Keratinocyte (primary cell): ENCODE measurements around the gene PRKCE. TPM values are rescaled to one million over a fixed set of nuclear protein-coding genes. Genes with fewer than 3 reads are reported as not detected.

Experiments used
- DNase-seq: peaks from one replicate; pipeline ENCODE4 v3.0.0-alpha.2; 2011; ENCODE audit warnings: low read depth, missing footprints, low spot score
- FAIRE-seq: peaks from 2 replicates; lab custom pipeline; 2011; peaks lifted over from hg19 to GRCh38; lab: Jason Lieb, UNC
- H2AFZ ChIP-seq: 2 replicates; pipeline ENCODE4 v1.6.0; 2012; ENCODE audit warnings: low read length, control low read depth, inconsistent platforms; ENCODE audit not compliant: control insufficient read depth
- H3K27ac ChIP-seq: 2 replicates; pipeline ENCODE4 v1.5.1; 2011; ENCODE audit warnings: low read length; ENCODE audit not compliant: control insufficient read depth, insufficient read depth
- H3K27me3 ChIP-seq: 3 replicates; pipeline ENCODE4 v1.6.0; 2011; ENCODE audit warnings: low read length; ENCODE audit not compliant: control insufficient read depth, insufficient read depth; ENCODE audit errors: extremely low read depth
- H3K36me3 ChIP-seq, 2 experiments: 2 replicates in 1 of 2; 3 replicates in 1 of 2; pipeline ENCODE4 v1.5.1; 2011; ENCODE audit warnings: low read length in 2 of 2, mild to moderate bottlenecking in 1 of 2; ENCODE audit not compliant: control insufficient read depth in 2 of 2, insufficient read depth in 2 of 2; ENCODE audit errors: extremely low read depth in 1 of 2
- H3K4me1 ChIP-seq: 3 replicates; pipeline ENCODE4 v1.5.1; 2011; ENCODE audit warnings: low read length; ENCODE audit not compliant: control insufficient read depth, insufficient read depth; ENCODE audit errors: extremely low read depth
- H3K4me2 ChIP-seq: 3 replicates; pipeline ENCODE4 v1.6.0; 2011; ENCODE audit warnings: low read depth, low read length; ENCODE audit not compliant: control insufficient read depth, insufficient read depth; ENCODE audit errors: extremely low read depth
- H3K4me3 ChIP-seq, 3 experiments: fragments of 200-600 bp in 1 of 3; sonication (generic) in 1 of 3; 2 replicates in 2 of 3; 3 replicates in 1 of 3; pipeline ENCODE4 v1.5.1; 2011 to 2016; ENCODE audit warnings: low read length in 3 of 3, mild to moderate bottlenecking in 3 of 3, control low read depth in 2 of 3, inconsistent platforms in 1 of 3, low read depth in 1 of 3, mixed read lengths in 1 of 3, mixed run types in 1 of 3, moderate library complexity in 1 of 3; ENCODE audit not compliant: control insufficient read depth in 2 of 3, insufficient read depth in 2 of 3; ENCODE audit errors: extremely low read depth in 1 of 3
- H3K79me2 ChIP-seq: 2 replicates; pipeline ENCODE4 v1.6.0; 2012; ENCODE audit warnings: low read length; ENCODE audit not compliant: control insufficient read depth, insufficient read depth
- H3K9ac ChIP-seq: 3 replicates; pipeline ENCODE4 v1.6.0; 2011; ENCODE audit warnings: low read length; ENCODE audit not compliant: control insufficient read depth, insufficient read depth; ENCODE audit errors: extremely low read depth
- H3K9me1 ChIP-seq: 3 replicates; pipeline ENCODE4 v1.6.0; 2011; ENCODE audit warnings: low read length; ENCODE audit not compliant: control insufficient read depth, insufficient read depth; ENCODE audit errors: extremely low read depth
- H3K9me3 ChIP-seq: 2 replicates; pipeline ENCODE4 v1.5.1; 2012; ENCODE audit warnings: low read depth, low read length; ENCODE audit not compliant: control insufficient read depth
- H4K20me1 ChIP-seq: 3 replicates; pipeline ENCODE4 v1.6.0; 2011; ENCODE audit warnings: low read length; ENCODE audit not compliant: control insufficient read depth, insufficient read depth; ENCODE audit errors: extremely low read depth
- CTCF ChIP-seq, 3 experiments: IDR thresholded peaks in 1 of 3; conservative IDR thresholded peaks in 1 of 3; optimal IDR thresholded peaks in 1 of 3; 2 replicates in 2 of 3; 3 replicates in 1 of 3; pipeline versions ENCODE3 to v1.5.1; 2011; ENCODE audit warnings: low read length in 3 of 3, mild to moderate bottlenecking in 3 of 3, moderate library complexity in 2 of 3, control low read depth in 1 of 3, inconsistent platforms in 1 of 3; ENCODE audit not compliant: insufficient read depth in 2 of 3; ENCODE audit errors: extremely low read depth in 1 of 3
- EZH2 ChIP-seq: IDR thresholded peaks from one replicate; pipeline ENCODE4 v1.6.1; 2012; ENCODE audit warnings: inconsistent platforms, mild to moderate bottlenecking, low read length, moderate library complexity
- dilution Hi-C: fragments of 300-500 bp; cut with MboI; formaldehyde crosslinking; loops from one replicate; pipeline ENCODE4 v1.7.0; 2020; ENCODE audit warnings: low sequenced_read_pairs; ENCODE audit not compliant: extremely low pct_ligation_motif_present
- polyA plus RNA-seq, 5 experiments: library from polyadenylated mRNA; depleted of rRNA in 3 of 5; stranded (reverse) in 3 of 5; stranded (forward) in 1 of 5; unstranded in 1 of 5; fragments of >200 nt; gene quantifications; 1 replicate in 1 of 5; 2 replicates in 3 of 5; 3 replicates in 1 of 5; pipeline versions ENCODE4 v1.2.1 to v1.2.3, GENCODE V29; 2011 to 2012; ENCODE audit warnings: missing spikeins in 2 of 5, low read depth in 1 of 5, low replicate concordance in 1 of 5

PRKCE gene
- polyA plus RNA-seq, 1 donor (not counting 4 experiments of a cell fraction or from before 2014, with no cell fraction given), result 2.0 TPM

DNA sequence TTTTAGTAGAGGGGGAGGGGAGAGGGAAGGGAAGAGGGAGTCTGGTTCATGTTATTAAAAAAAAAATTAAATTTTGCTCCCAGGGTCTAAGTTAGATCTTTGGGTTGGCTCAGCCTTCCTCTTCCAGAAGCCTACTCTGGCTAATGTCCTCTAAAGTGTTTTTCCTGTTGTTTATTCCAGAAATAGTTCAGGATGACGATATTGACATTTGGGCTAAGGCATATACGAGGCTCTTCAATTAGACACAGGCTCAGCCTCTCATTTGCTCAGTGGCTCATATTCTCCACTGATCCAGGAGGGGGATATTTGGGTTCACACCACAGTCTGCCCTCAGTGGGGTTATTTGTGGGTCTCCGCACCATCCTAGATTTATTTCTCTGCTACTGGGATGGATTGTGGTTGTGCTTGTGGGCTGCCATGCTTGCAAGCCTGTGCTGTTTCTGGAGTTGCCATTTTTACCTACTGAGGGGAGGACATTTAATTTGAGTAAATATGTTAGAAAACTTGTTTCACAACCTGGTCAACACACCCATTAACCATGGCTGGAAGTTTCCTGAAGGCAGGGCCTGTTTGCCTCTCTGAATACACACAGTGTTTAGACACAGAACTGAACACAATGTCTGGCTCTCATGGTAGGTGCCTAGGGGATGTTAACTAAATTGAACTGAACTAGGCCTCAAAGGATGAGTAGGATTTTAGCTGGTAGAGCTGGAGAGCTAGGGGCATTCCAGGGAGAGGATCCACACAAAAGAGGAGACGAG, 388.2 kb downstream of the PRKCE start:
- no peaks in the 10 kb centered on the region for H3K36me3 ChIP-seq
- H4K20me1 ChIP-seq, result no peaks in the 10 kb centered on the region
- H3K27ac ChIP-seq, result no peak overlapping the region
- H3K9me3 ChIP-seq, result no peaks in the 10 kb centered on the region
- no peak for TF ChIP-seq EZH2
- dilution Hi-C loops, result no loop called here
- H3K9ac ChIP-seq, result no peak overlapping the region
- no peak for FAIRE-seq
- H3K27me3 ChIP-seq, result no peaks in the 10 kb centered on the region
- no peak overlapping the region for H3K4me3 ChIP-seq
- H2AFZ ChIP-seq, result no peak overlapping the region
- H3K4me1 ChIP-seq, result no peaks in the 10 kb centered on the region
- no peaks in the 10 kb centered on the region for H3K9me1 ChIP-seq
- no peaks in the 10 kb centered on the region for H3K79me2 ChIP-seq
- no peak for DNase-seq
- no peak overlapping the region for H3K4me2 ChIP-seq

GRCh38 chr2:46040563-46041155, 389.2 kb downstream of the PRKCE start:
- Histone ChIP-seq H3K4me3 (no peak overlapping the region), H3K9ac (no peak overlapping the region), H2AFZ (no peak overlapping the region), H3K36me3 (no peaks in the 10 kb centered on the region), H3K79me2 (no peaks in the 10 kb centered on the region), H3K9me3 (no peaks in the 10 kb centered on the region), H3K4me1 (no peaks in the 10 kb centered on the region), H3K9me1 (no peaks in the 10 kb centered on the region), H4K20me1 (no peaks in the 10 kb centered on the region), H3K27me3 (no peaks in the 10 kb centered on the region), H3K27ac (no peak overlapping the region), H3K4me2 (no peak overlapping the region)
- DNase-seq (no peak), FAIRE-seq (no peak)
- dilution Hi-C loops, result no loop called here
- no peak for TF ChIP-seq CTCF (optimal IDR thresholded peaks at IDR 0.05 in 1 of 3, IDR thresholded peaks at IDR 0.05 in 1 of 3, conservative IDR thresholded peaks at IDR 0.05 in 1 of 3; ENCODE audit: extremely low read depth in 1 of 3, insufficient read depth in 2 of 3, low read length in 3 of 3)
- no peak for TF ChIP-seq EZH2
